ENCODE data around the gene OTOA. TPM values are rescaled to one million over a fixed set of nuclear protein-coding genes. Genes with fewer than 3 reads are reported as not detected.

The OTOA gene
- total RNA-seq, 1 donor from 2014 or later = not detected

GRCh38 chr16:21720533-21720932 lies 56.8 kb downstream of the OTOA start:
- H3K9me3 Mint-ChIP-seq = no peaks in the 10 kb centered on the region
- Histone ChIP-seq H3K27me3 (no peaks in the 10 kb centered on the region), H3K4me3 (no peak overlapping the region), H3K4me1 (no peaks in the 10 kb centered on the region), H3K79me2 (ENCODE audit: low read depth) (no peaks in the 10 kb centered on the region), H2AFZ (replicated peaks) (no peak overlapping the region), H3K9ac (no peak overlapping the region), H4K20me1 (ENCODE audit: low read depth) (no peaks in the 10 kb centered on the region), H3F3A (ENCODE audit: low read depth) (no peaks in the 10 kb centered on the region), H3K9me3 (ENCODE audit: low read depth) (no peaks in the 10 kb centered on the region), H3K4me2 (no peak overlapping the region), H3K27ac (no peak overlapping the region), H3K36me3 (no peaks in the 10 kb centered on the region)
- no peaks in the 10 kb centered on the region for H3K4me1 Mint-ChIP-seq
- H3K27me3 Mint-ChIP-seq (ENCODE audit: insufficient read depth, low read depth) = peaks cover 3% of the 10 kb centered on the region
- H3K36me3 Mint-ChIP-seq = no peaks in the 10 kb centered on the region
- no peak for DNase-seq (ENCODE audit: low spot score)
- no peak overlapping the region for H3K4me3 Mint-ChIP-seq
- TF ChIP-seq, protein P1, sequence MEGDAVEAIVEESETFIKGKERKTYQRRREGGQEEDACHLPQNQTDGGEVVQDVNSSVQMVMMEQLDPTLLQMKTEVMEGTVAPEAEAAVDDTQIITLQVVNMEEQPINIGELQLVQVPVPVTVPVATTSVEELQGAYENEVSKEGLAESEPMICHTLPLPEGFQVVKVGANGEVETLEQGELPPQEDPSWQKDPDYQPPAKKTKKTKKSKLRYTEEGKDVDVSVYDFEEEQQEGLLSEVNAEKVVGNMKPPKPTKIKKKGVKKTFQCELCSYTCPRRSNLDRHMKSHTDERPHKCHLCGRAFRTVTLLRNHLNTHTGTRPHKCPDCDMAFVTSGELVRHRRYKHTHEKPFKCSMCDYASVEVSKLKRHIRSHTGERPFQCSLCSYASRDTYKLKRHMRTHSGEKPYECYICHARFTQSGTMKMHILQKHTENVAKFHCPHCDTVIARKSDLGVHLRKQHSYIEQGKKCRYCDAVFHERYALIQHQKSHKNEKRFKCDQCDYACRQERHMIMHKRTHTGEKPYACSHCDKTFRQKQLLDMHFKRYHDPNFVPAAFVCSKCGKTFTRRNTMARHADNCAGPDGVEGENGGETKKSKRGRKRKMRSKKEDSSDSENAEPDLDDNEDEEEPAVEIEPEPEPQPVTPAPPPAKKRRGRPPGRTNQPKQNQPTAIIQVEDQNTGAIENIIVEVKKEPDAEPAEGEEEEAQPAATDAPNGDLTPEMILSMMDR (IDR thresholded peaks at IDR 0.05) = no peak
- TF ChIP-seq EZH2phosphoT487 (IDR thresholded peaks at IDR 0.05) (no peak), EZH2 (IDR thresholded peaks at IDR 0.05) (no peak)
- H3K27ac Mint-ChIP-seq = no peak overlapping the region

DNA sequence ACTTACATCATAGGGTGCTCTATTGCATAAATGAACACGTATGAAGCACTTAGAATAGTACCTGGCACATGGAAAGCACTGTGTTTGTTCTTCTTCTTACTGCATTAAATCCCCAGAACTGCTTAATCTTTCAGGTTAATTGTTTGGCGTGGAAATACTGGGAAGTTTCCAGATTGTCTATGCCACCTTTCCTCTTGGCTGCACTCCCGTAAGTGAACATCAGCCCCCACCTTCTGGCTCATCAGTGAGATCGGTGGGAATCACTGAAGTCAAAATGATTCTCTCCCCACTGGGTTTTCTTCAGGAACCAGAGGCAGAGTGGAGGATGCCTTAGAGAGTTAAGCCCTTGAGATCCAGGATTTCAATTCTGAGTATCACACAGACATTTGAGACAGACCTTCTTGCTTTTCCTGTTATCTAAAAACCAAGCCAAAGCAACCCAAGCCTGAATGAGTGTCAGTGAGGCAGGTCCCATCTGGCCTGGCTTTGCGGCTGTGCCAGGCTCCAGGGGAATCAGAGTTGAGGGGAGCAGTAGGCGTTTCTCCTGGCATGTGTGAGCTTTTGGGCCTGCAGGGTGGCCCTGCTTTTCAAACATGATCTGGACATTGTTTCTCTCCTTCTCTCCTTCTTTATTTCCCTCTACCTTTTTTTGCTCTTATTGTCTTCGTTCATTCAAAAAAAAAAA lies 59.1 kb downstream of the OTOA start:
- no peaks in the 10 kb centered on the region for H3K4me1 ChIP-seq
- no peaks in the 10 kb centered on the region for H3K36me3 Mint-ChIP-seq
- H3K27ac ChIP-seq = no peak overlapping the region
- H3K79me2 ChIP-seq (ENCODE audit: low read depth) = no peaks in the 10 kb centered on the region
- H3K4me2 ChIP-seq = no peak overlapping the region
- no peak overlapping the region for H2AFZ ChIP-seq (replicated peaks)
- no peaks in the 10 kb centered on the region for H3F3A ChIP-seq (ENCODE audit: low read depth)
- no peak for DNase-seq (ENCODE audit: low spot score)
- H3K9ac ChIP-seq = no peak overlapping the region
- no peak overlapping the region for H3K4me3 ChIP-seq
- H3K9me3 Mint-ChIP-seq = no peaks in the 10 kb centered on the region
- H3K27me3 ChIP-seq = no peaks in the 10 kb centered on the region
- H3K27ac Mint-ChIP-seq = no peak overlapping the region
- H3K4me1 Mint-ChIP-seq = no peaks in the 10 kb centered on the region
- H3K36me3 ChIP-seq = no peaks in the 10 kb centered on the region
- H4K20me1 ChIP-seq (ENCODE audit: low read depth) = no peaks in the 10 kb centered on the region
- TF ChIP-seq EZH2 (IDR thresholded peaks at IDR 0.05) (no peak), EZH2phosphoT487 (IDR thresholded peaks at IDR 0.05) (no peak)
- TF ChIP-seq, protein P1 (IDR thresholded peaks at IDR 0.05) = no peak
- no peaks in the 10 kb centered on the region for H3K9me3 ChIP-seq (ENCODE audit: low read depth)
- peaks cover 5% of the 10 kb centered on the region for H3K27me3 Mint-ChIP-seq (ENCODE audit: insufficient read depth, low read depth)
- H3K4me3 Mint-ChIP-seq = no peak overlapping the region

GRCh38 chr16:21723532-21723931 lies 59.8 kb downstream of the OTOA start:
- TF ChIP-seq EZH2phosphoT487 (IDR thresholded peaks at IDR 0.05) = no peak
- TF ChIP-seq, protein P1 (IDR thresholded peaks at IDR 0.05) = no peak
- no peak for TF ChIP-seq EZH2 (IDR thresholded peaks at IDR 0.05)
- H3K4me3 Mint-ChIP-seq = no peak overlapping the region

More at GRCh38 chr16:21723532-21723931, 59.8 kb downstream of the OTOA start:
- H3K36me3 Mint-ChIP-seq = no peaks in the 10 kb centered on the region
- Histone ChIP-seq H2AFZ (replicated peaks) (no peak overlapping the region), H3K36me3 (no peaks in the 10 kb centered on the region), H3F3A (ENCODE audit: low read depth) (no peaks in the 10 kb centered on the region), H3K9me3 (ENCODE audit: low read depth) (no peaks in the 10 kb centered on the region), H3K4me2 (no peak overlapping the region), H3K4me3 (no peak overlapping the region), H3K27ac (no peak overlapping the region), H3K27me3 (no peaks in the 10 kb centered on the region), H4K20me1 (ENCODE audit: low read depth) (no peaks in the 10 kb centered on the region), H3K4me1 (no peaks in the 10 kb centered on the region), H3K79me2 (ENCODE audit: low read depth) (no peaks in the 10 kb centered on the region), H3K9ac (no peak overlapping the region)
- no peaks in the 10 kb centered on the region for H3K9me3 Mint-ChIP-seq
- H3K27me3 Mint-ChIP-seq (ENCODE audit: insufficient read depth, low read depth) = peaks cover 5% of the 10 kb centered on the region
- H3K27ac Mint-ChIP-seq = no peak overlapping the region
- no peak for DNase-seq (ENCODE audit: low spot score)
- no peaks in the 10 kb centered on the region for H3K4me1 Mint-ChIP-seq
